RWPE1 (cell line): ENCODE measurements around the gene NELL1.

ENCODE experiments used
- CTCF ChIA-PET: fragments of 350-600 bp; sonication (Branson Sonifier 250); formaldehyde crosslinking; extraction: SDS; loops from one replicate; lab custom pipeline; 2021; lab: Yijun Ruan, JAX
- POLR2A ChIA-PET: fragments of 400-600 bp; formaldehyde crosslinking; extraction: SDS; loops from one replicate; lab custom pipeline; 2020; ENCODE audit warnings: antibody characterized with exemption; ENCODE audit not compliant: low non-redundant PET; lab: Yijun Ruan, JAX
- DNase-seq: peaks from one replicate; pipeline ENCODE4 v3.0.0; 2012; ENCODE audit warnings: low spot score
- H3K27ac ChIP-seq: fragments of 450-650 bp; 2 replicates; pipeline ENCODE4 v1.5.1; 2017
- TF ChIP-seq, protein P1 (sequence below): fragments of 450-650 bp; conservative IDR thresholded peaks from 2 replicates; pipeline ENCODE4 v1.5.1; 2017; ENCODE audit warnings: low read depth, mild to moderate bottlenecking

NELL1 gene

DNA sequence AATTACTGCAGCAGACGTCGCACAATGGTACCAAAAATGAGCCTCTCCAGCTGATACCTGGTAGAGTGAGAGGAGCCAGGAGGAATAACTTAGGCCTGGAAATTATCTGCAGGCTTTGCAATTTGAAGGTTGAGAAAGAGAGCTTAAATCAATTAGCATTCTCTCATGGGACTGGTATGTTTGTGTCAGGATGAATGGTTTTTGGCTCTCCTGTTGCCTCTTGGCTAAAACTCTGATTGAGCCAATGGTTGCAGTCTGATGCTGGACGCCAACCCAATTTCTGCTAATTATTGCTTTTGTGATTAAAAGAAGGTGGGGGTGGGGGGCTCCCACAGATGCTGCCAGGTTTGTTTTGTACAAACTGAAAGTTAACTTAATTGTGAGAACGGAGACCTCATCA, 12.5 kb upstream of the NELL1 start:
- no peak for DNase-seq
- POLR2A ChIA-PET, result no interaction called here
- H3K27ac ChIP-seq, result no peak overlapping the region
- TF ChIP-seq, protein P1, sequence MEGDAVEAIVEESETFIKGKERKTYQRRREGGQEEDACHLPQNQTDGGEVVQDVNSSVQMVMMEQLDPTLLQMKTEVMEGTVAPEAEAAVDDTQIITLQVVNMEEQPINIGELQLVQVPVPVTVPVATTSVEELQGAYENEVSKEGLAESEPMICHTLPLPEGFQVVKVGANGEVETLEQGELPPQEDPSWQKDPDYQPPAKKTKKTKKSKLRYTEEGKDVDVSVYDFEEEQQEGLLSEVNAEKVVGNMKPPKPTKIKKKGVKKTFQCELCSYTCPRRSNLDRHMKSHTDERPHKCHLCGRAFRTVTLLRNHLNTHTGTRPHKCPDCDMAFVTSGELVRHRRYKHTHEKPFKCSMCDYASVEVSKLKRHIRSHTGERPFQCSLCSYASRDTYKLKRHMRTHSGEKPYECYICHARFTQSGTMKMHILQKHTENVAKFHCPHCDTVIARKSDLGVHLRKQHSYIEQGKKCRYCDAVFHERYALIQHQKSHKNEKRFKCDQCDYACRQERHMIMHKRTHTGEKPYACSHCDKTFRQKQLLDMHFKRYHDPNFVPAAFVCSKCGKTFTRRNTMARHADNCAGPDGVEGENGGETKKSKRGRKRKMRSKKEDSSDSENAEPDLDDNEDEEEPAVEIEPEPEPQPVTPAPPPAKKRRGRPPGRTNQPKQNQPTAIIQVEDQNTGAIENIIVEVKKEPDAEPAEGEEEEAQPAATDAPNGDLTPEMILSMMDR, result no peak
- CTCF ChIA-PET, result interaction anchor here (0.7 to 1.3 kb wide), 3 partner anchors 9 to 15 kb away, joined by 4 to 6 read pairs (median 5); no protein-coding TSS in a partner anchor

GRCh38 chr11:20658135-20658534, 11.3 kb upstream of the NELL1 start:
- TF ChIP-seq, protein P1, result no peak
- DNase-seq, result no peak
- CTCF ChIA-PET, result no interaction called here
- POLR2A ChIA-PET, result no interaction called here
- H3K27ac ChIP-seq, result no peak overlapping the region

DNA sequence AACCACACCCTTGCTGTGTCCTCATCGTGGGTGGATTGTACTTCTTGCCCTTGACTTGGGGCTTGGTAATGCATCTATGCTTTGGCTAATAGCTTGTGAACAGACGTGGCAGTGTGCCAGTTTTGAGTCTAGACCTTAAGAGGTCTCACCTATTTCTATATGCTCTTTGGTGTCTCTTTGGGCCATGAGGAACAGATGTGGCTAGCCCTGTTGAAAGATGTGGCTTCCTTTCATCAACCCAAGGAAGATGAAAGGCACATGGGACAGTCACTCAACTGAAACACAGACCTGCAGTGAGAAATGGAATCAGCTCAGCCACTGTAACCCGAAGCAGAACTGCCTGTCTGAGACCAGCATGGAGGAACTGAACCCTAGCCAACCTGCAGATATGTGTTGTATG, 7.9 kb upstream of the NELL1 start:
- TF ChIP-seq, protein P1, result no peak
- H3K27ac ChIP-seq, result no peak overlapping the region
- ChIA-PET POLR2A (no interaction called here), CTCF (interaction anchor here (0.7 kb wide), 1 partner anchor 82 kb away, joined by 3 read pairs; no protein-coding TSS in a partner anchor)
- no peak for DNase-seq

DNA sequence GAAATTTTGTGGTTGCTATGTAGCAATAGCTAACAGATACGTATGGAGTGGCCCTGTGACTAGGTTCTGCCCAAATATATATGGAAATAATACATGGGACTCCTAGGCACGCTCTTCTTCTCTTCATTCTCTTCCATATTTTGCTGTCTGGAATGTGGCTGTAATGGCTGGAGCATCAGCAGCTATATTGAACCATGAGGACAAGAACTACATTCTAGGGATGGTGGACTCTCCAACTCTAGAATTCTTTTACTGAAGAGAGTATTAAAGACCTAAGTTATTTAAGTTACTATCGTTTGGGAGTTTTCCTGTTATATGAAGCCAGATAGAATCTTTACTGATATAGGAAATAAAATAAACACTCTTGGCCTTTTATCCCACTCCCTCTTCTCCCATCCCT, 7.5 kb upstream of the NELL1 start:
- H3K27ac ChIP-seq, result no peak overlapping the region
- TF ChIP-seq, protein P1, result no peak
- CTCF ChIA-PET, result interaction anchor here (0.7 kb wide), 1 partner anchor 82 kb away, joined by 3 read pairs; no protein-coding TSS in a partner anchor
- POLR2A ChIA-PET, result no interaction called here
- DNase-seq, result no peak

DNA sequence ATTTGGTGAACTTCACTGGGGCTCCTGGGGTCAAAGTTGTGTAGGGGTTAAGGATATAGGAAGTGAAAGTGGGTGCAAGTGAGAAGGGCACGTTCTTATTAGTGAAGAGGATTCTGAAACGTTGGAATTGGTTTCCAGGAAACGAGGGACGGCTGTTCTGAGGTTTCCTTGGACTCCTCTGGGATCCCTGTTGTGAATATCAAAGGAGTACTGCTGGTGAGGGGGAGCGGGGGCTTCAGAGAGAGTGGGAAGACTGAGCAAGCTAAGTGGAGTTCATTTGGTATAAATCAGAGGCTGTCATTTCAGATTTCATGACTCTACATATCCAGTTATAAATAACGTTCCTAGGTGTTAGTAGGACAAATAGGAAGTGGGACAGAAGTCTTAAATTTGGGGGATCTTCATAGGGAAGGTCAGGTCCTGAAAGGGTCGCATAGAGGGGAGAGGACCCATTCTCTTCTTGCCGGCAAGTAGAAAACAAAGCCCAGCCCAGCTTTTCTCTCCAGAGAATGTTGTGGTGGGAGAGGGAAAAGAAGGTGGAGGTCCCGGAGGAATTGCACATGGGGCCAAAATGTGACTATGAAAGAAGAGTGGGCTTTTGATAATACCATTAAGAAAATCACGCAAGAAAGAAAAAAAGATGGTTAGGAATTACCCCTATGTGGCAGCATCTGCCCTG, 1.1 kb upstream of the NELL1 start:
- no peak overlapping the region for H3K27ac ChIP-seq
- no peak for DNase-seq
- POLR2A ChIA-PET, result no interaction called here
- TF ChIP-seq, protein P1, result no peak
- CTCF ChIA-PET, result no interaction called here

GRCh38 chr11:20669820-20670684, 666 bp downstream of the NELL1 start:
- TF ChIP-seq, protein P1, result no peak
- ChIA-PET POLR2A (no interaction called here), CTCF (interaction anchor here (0.6 kb wide), 1 partner anchor 730 kb away, joined by 4 read pairs; no protein-coding TSS in a partner anchor)
- no peak for DNase-seq
- H3K27ac ChIP-seq, result no peak overlapping the region
